ENCODE results near the gene HOXC11.

The HOXC11 gene

DNA sequence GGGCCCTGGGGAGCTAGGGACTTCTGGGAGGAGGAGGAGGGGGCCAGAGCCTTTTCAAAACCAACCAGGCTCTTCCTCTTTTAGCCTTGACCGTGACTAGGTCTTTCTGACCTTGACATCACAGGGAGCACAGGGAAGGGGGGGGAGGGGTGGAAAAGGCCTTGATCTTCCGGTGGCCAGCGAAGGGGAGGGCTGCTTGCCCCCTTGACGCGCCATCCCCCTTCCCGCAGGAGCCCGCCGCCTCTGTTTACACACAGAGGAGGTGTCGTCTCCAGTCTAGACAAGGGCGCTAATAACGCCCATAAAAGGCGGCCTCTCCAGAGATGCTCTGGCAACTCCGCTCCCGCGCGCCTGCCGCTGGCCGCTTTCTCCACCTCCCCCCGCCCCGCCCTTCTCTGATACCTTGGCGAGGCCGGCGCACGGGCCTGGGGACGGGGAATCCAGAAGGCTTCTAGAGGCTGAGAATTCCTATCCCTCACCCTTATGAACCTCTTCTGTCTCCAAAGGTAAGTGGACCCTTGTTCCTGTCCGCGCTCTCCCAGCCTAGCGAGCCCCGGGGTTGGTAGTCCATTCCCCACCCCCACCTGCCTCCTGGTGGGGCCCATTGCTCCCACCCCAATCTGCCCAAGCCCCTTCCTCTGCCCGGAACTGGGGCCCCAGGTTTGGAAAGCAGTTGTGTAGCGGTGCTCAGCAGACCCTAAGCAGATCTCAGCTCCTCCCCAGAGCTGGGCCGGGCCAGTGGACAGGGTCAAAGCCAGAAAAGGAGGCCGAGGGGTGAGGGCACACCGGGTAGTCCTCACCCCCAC is 23.1 kb upstream of the HOXC11 start:
- DNase-seq (ENCODE audit: low read depth in 1 of 2, low spot score in 1 of 2): no peak
- Histone ChIP-seq H3K4me3 (replicated peaks; ENCODE audit: insufficient read depth, low read length) (no peak overlapping the region), H3K27me3 (ENCODE audit: insufficient read depth, poor library complexity, severe bottlenecking) (peaks cover 96% of the 10 kb centered on the region)

DNA sequence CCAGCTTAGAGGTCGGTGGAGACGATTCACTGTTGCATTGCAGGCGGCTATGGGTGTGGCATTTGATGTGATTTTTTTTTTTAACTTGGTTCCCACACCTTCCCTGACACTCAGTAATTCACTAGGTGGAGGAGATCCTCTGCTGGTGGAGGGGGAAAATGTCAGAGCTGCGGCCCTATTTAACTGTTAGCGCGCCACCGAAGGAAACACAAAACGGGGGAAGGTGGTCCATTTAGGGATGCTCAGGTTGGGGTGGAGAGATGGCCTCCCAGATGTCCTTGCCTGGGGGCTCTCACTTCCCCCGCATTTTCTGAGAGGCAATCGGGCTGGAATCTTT is 22.5 kb upstream of the HOXC11 start:
- no peak overlapping the region for H3K27ac ChIP-seq (replicated peaks)
- H3K4me3 ChIP-seq (replicated peaks; ENCODE audit: insufficient read depth, low read length): no peak overlapping the region
- H3K27me3 ChIP-seq (ENCODE audit: insufficient read depth, poor library complexity, severe bottlenecking): peaks cover 93% of the 10 kb centered on the region
- no peak for DNase-seq (ENCODE audit: low read depth in 1 of 2, low spot score in 1 of 2)
- TF ChIP-seq, protein P1, sequence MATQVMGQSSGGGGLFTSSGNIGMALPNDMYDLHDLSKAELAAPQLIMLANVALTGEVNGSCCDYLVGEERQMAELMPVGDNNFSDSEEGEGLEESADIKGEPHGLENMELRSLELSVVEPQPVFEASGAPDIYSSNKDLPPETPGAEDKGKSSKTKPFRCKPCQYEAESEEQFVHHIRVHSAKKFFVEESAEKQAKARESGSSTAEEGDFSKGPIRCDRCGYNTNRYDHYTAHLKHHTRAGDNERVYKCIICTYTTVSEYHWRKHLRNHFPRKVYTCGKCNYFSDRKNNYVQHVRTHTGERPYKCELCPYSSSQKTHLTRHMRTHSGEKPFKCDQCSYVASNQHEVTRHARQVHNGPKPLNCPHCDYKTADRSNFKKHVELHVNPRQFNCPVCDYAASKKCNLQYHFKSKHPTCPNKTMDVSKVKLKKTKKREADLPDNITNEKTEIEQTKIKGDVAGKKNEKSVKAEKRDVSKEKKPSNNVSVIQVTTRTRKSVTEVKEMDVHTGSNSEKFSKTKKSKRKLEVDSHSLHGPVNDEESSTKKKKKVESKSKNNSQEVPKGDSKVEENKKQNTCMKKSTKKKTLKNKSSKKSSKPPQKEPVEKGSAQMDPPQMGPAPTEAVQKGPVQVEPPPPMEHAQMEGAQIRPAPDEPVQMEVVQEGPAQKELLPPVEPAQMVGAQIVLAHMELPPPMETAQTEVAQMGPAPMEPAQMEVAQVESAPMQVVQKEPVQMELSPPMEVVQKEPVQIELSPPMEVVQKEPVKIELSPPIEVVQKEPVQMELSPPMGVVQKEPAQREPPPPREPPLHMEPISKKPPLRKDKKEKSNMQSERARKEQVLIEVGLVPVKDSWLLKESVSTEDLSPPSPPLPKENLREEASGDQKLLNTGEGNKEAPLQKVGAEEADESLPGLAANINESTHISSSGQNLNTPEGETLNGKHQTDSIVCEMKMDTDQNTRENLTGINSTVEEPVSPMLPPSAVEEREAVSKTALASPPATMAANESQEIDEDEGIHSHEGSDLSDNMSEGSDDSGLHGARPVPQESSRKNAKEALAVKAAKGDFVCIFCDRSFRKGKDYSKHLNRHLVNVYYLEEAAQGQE (IDR thresholded peaks at IDR 0.05; ENCODE audit: insufficient replicate concordance, low read depth): no peak
- TF ChIP-seq SPI1 (IDR thresholded peaks at IDR 0.05; ENCODE audit: borderline replicate concordance, low read depth) (no peak), POLR2AphosphoS5 (IDR thresholded peaks at IDR 0.05; ENCODE audit: low read depth) (no peak), GABPA (IDR thresholded peaks at IDR 0.05; ENCODE audit: low read depth) (no peak)
- TF ChIP-seq, protein P2, sequence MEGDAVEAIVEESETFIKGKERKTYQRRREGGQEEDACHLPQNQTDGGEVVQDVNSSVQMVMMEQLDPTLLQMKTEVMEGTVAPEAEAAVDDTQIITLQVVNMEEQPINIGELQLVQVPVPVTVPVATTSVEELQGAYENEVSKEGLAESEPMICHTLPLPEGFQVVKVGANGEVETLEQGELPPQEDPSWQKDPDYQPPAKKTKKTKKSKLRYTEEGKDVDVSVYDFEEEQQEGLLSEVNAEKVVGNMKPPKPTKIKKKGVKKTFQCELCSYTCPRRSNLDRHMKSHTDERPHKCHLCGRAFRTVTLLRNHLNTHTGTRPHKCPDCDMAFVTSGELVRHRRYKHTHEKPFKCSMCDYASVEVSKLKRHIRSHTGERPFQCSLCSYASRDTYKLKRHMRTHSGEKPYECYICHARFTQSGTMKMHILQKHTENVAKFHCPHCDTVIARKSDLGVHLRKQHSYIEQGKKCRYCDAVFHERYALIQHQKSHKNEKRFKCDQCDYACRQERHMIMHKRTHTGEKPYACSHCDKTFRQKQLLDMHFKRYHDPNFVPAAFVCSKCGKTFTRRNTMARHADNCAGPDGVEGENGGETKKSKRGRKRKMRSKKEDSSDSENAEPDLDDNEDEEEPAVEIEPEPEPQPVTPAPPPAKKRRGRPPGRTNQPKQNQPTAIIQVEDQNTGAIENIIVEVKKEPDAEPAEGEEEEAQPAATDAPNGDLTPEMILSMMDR (IDR thresholded peaks at IDR 0.05; ENCODE audit: insufficient read depth, low read length): no peak

More for the DNA sequence above, 23.1 kb upstream of the HOXC11 start:
- no peak overlapping the region for H3K27ac ChIP-seq (replicated peaks)
- TF ChIP-seq GABPA (IDR thresholded peaks at IDR 0.05; ENCODE audit: low read depth) (no peak), SPI1 (IDR thresholded peaks at IDR 0.05; ENCODE audit: borderline replicate concordance, low read depth) (peak; percentile 40)

DNA sequence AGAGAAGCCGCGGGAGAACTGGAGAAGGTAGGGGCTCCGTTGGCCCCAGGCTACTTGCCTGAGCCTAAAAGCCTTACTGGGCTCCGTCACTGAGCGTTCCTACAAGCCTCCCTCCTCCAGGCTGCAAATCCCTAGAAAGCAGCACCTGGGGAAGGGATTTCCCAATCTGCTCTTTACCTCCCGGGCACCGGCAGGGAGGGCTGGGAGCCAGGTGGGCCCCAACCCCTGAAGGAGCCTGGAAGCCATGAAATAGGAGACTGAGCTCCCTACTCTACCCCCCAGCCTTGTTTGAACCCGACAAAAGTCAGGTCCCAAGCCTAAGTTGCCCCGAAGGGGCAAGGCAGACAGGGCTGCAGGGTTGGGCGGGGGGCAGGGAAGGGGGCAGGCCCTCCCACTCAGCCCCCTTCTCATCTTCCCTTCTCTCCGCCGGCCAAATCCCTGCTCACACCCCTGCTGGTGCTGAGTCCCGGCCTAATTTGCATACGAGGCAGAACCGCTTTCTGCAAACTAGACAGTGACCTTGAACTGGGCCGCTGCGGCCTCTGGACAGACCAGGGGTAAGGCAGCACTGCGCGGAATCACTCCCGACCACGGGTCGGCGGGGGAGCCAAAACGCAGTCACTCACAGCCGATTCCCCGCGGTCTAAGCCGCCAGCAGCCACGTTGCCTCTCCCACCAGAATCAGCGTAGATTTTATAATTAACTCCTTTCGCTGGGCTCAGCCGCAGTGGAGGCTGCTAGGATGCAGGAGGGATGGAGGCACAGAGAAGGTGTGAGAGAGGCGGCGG is 21.9 kb upstream of the HOXC11 start:
- TF ChIP-seq, protein P1 (IDR thresholded peaks at IDR 0.05; ENCODE audit: insufficient replicate concordance, low read depth): no peak
- TF ChIP-seq GABPA (IDR thresholded peaks at IDR 0.05; ENCODE audit: low read depth) (no peak), POLR2AphosphoS5 (IDR thresholded peaks at IDR 0.05; ENCODE audit: low read depth) (no peak), SPI1 (IDR thresholded peaks at IDR 0.05; ENCODE audit: borderline replicate concordance, low read depth) (no peak)
- TF ChIP-seq, protein P2 (IDR thresholded peaks at IDR 0.05; ENCODE audit: insufficient read depth, low read length): no peak
- DNase-seq (ENCODE audit: low read depth in 1 of 2, low spot score in 1 of 2): no peak
- Histone ChIP-seq H3K4me3 (replicated peaks; ENCODE audit: insufficient read depth, low read length) (no peak overlapping the region), H3K27ac (replicated peaks) (no peak overlapping the region), H3K27me3 (ENCODE audit: insufficient read depth, poor library complexity, severe bottlenecking) (peaks cover 93% of the 10 kb centered on the region)

DNA sequence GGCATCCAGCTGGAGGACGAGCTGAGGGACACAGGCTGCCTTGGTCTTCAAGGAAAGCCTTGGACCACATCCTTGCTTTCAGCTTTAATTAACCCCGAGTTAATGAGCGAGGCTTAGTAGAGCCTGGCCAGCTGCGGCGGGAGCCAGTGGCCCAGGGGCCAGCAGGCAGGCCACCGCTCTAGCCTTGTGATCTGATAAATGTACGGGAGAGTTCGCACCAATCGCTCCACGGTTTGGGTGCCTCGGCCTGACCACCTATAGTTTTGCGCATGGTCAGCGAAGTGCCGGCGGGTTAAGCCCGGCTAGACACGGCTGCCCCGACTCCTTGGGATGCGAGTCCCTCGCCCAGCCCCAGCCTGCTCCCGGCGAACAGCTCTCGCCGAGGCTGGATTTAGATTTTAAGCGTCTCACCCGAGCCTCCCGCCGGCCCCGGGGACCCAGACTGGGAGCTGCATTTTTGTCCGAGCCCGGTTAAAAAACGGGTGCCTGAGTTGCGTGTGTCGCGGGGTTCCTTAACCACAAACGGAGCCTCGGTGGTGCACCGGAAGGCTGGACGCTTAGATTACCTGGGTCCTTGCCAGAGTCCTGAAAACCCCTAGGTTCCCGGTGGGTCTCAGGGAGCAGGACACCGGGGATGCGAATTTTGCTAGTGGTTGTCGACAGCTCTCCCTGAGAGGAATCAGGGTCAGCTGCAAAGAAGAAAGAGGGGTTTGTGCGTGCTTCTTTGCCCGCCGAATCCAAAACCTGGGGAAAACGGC is 21.2 kb upstream of the HOXC11 start:
- Histone ChIP-seq H3K27ac (replicated peaks) (no peak overlapping the region), H3K27me3 (ENCODE audit: insufficient read depth, poor library complexity, severe bottlenecking) (peaks cover 94% of the 10 kb centered on the region), H3K4me3 (replicated peaks; ENCODE audit: insufficient read depth, low read length) (no peak overlapping the region)
- TF ChIP-seq GABPA (IDR thresholded peaks at IDR 0.05; ENCODE audit: low read depth) (no peak), POLR2AphosphoS5 (IDR thresholded peaks at IDR 0.05; ENCODE audit: low read depth) (no peak), SPI1 (IDR thresholded peaks at IDR 0.05; ENCODE audit: borderline replicate concordance, low read depth) (no peak)
- TF ChIP-seq, protein P1 (IDR thresholded peaks at IDR 0.05; ENCODE audit: insufficient replicate concordance, low read depth): no peak
- TF ChIP-seq, protein P2 (IDR thresholded peaks at IDR 0.05; ENCODE audit: insufficient read depth, low read length): no peak
- no peak for DNase-seq (ENCODE audit: low read depth in 1 of 2, low spot score in 1 of 2)
